Endothelial cell (in vitro differentiated cells): ENCODE data around the gene CLCA2. TPM values are rescaled to one million over a fixed set of nuclear protein-coding genes. Genes with fewer than 3 reads are reported as not detected.

Source experiments
- DNase-seq: peaks from one replicate; pipeline ENCODE4 v3.0.0; 2021; ENCODE audit warnings: low spot score
- H3K27ac Mint-ChIP-seq: one replicate; pipeline ENCODE4 v1.8.0; 2021; ENCODE audit warnings: mixed read lengths, inconsistent platforms; ENCODE audit not compliant: unreplicated experiment
- H3K27me3 Mint-ChIP-seq: one replicate; pipeline ENCODE4 v1.8.0; 2021; ENCODE audit warnings: mild to moderate bottlenecking, moderate library complexity, mixed read lengths, inconsistent platforms; ENCODE audit not compliant: unreplicated experiment
- H3K36me3 Mint-ChIP-seq: one replicate; pipeline ENCODE4 v1.8.0; 2021; ENCODE audit warnings: mild to moderate bottlenecking, low read depth, mixed read lengths, inconsistent platforms; ENCODE audit not compliant: unreplicated experiment
- H3K4me1 Mint-ChIP-seq: one replicate; pipeline ENCODE4 v1.8.0; 2021; ENCODE audit warnings: mild to moderate bottlenecking, mixed read lengths, inconsistent platforms; ENCODE audit not compliant: unreplicated experiment
- H3K4me3 Mint-ChIP-seq: one replicate; pipeline ENCODE4 v1.8.0; 2021; ENCODE audit warnings: mild to moderate bottlenecking, mixed read lengths, inconsistent platforms; ENCODE audit not compliant: unreplicated experiment
- H3K9me3 Mint-ChIP-seq: one replicate; pipeline ENCODE4 v1.8.0; 2021; ENCODE audit warnings: mixed read lengths, inconsistent platforms; ENCODE audit not compliant: unreplicated experiment
- CTCF ChIP-seq: fragments of 200-600 bp; sonication (generic); IDR thresholded peaks from one replicate; pipeline ENCODE4 v1.5.0; 2021; ENCODE audit warnings: antibody characterized with exemption; ENCODE audit not compliant: unreplicated experiment
- total RNA-seq: library from RNA; stranded (reverse); fragmentation: NEBNext Ultra II Directional; extraction: Animal tissue kit (Norgen Biotek cat#: 25700); gene quantifications from one replicate; pipeline ENCODE4 v1.2.1, GENCODE V29; 2021; ENCODE audit not compliant: unreplicated experiment

CLCA2 gene
- total RNA-seq, 1 donor from 2014 or later: not detected

DNA sequence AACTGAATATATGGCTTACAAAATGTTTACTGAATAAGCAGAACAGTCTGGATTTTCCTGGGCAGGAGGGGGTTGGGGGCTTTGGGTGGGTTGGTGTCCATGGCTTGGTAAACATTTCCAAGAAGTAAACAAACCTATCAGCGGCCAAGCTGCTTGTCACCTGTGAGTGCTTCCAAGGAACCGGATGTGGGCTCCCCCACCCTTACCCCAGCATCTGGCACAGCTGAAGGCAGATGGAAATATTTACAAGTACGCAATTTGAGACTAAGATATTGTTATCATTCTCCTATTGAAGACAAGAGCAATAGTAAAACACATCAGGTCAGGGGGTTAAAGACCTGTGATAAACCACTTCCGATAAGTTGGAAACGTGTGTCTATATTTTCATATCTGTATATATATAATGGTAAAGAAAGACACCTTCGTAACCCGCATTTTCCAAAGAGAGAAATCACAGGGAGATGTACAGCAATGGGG is 44.6 kb downstream of the CLCA2 start, which contains the start of gene CLCA1:
TSS of gene CLCA1 (plus strand) at position 427 of the 477 bp plus-strand sequence. CDS start at position 472, 45 bp downstream.
- H3K27me3 Mint-ChIP-seq: no peaks in the 10 kb centered on the region
- no peaks in the 10 kb centered on the region for H3K4me1 Mint-ChIP-seq
- no peaks in the 10 kb centered on the region for H3K9me3 Mint-ChIP-seq
- no peak within 1 kb of the TSS for H3K4me3 Mint-ChIP-seq
- no peak for DNase-seq
- no peaks in the 10 kb centered on the region for H3K36me3 Mint-ChIP-seq
- no peak for TF ChIP-seq CTCF
- no peak within 1 kb of the TSS for H3K27ac Mint-ChIP-seq

DNA sequence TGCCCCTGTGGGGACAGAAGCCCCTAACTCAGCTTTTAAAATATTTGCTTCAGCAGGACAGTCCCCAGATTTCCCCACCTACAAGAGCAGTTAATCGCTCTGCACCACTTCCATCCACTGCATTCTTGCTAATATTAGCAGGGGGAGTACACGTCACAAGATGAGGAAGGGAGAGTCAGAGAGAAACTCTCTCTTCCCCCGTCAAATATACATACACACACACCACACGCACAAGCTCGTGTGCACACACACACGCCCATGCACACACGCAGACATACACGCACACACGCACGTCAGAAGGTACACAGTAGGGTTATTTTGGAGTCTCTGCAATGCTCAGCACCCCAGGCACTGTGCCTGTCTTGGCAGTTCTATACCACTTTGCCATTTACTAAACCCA is 46.9 kb downstream of the CLCA2 start:
- no peak overlapping the region for H3K4me3 Mint-ChIP-seq
- no peak for DNase-seq
- H3K9me3 Mint-ChIP-seq: no peaks in the 10 kb centered on the region
- H3K36me3 Mint-ChIP-seq: no peaks in the 10 kb centered on the region
- peaks cover 9% of the 10 kb centered on the region for H3K4me1 Mint-ChIP-seq
- no peaks in the 10 kb centered on the region for H3K27me3 Mint-ChIP-seq
- TF ChIP-seq CTCF: no peak
- no peak overlapping the region for H3K27ac Mint-ChIP-seq

GRCh38 chr1:86471291-86471690 is 47.3 kb downstream of the CLCA2 start:
- Mint-ChIP-seq H3K9me3 (no peaks in the 10 kb centered on the region), H3K27me3 (no peaks in the 10 kb centered on the region), H3K4me3 (no peak overlapping the region), H3K36me3 (no peaks in the 10 kb centered on the region), H3K27ac (no peak overlapping the region), H3K4me1 (peaks cover 9% of the 10 kb centered on the region)
- no peak for DNase-seq
- no peak for TF ChIP-seq CTCF

DNA sequence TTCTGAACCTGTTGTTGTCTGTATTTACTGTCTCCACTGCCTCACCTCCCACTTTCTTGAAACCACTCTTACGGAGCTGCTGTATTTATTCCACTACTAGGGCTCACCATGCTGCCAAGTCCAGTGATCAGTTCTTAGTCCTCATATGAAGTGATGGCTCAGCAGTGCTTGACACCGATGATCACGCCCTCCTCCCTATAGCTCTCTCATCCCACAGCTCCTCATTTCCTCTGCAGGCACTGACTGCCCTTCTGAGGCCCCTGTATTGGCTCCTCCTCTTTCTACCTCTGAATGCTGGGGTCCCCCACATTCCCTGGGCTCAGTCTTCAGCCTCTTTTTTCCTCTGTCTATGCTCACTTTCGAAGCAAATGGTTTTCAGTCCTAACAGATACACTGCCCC is 48.2 kb downstream of the CLCA2 start:
- Mint-ChIP-seq H3K9me3 (no peaks in the 10 kb centered on the region), H3K4me1 (peaks cover 9% of the 10 kb centered on the region), H3K27ac (no peak overlapping the region), H3K4me3 (no peak overlapping the region), H3K36me3 (no peaks in the 10 kb centered on the region), H3K27me3 (no peaks in the 10 kb centered on the region)
- TF ChIP-seq CTCF: no peak
- no peak for DNase-seq

DNA sequence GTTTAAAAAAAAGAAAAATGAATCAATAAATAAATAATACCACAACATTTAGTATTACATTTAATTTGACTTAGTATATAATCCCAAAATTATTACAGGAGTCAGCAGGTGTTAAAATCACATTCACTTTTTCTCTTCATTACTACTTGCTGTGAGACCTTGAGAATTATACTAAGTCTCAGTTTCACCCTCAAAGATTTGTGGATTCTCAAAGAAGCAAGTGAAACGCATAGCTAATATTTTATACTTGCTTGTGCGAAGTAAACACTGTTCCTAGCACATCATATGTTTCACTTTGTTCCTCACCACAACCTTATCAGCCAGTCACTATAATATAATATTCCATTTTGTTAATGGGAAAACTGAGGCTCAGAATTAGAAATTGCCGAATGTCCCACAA is 48.8 kb downstream of the CLCA2 start:
- no peaks in the 10 kb centered on the region for H3K9me3 Mint-ChIP-seq
- H3K4me1 Mint-ChIP-seq: peaks cover 9% of the 10 kb centered on the region
- no peak for TF ChIP-seq CTCF
- no peaks in the 10 kb centered on the region for H3K36me3 Mint-ChIP-seq
- H3K4me3 Mint-ChIP-seq: no peak overlapping the region
- H3K27ac Mint-ChIP-seq: no peak overlapping the region
- no peak for DNase-seq
- no peaks in the 10 kb centered on the region for H3K27me3 Mint-ChIP-seq
